ENCODE measurements around the gene NPC1L1.

The NPC1L1 gene

DNA sequence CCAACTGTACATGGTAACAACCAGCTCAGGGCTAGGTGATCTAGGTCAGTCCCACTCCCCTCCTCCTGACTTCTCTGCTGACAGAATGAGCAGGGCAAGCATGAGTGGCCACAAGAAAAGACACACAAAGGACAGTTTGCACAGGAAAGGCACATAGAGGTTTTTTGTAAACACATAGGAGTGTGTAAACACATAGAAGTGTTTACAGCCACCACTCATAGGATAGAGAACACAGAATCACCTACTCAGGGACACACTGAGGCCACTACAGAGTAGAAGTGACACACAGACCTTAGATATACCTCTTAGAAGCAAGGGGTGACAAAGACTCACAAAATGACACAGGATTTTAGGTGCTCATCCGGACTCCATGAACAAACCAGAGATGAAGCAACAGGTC is 69.7 kb downstream of the NPC1L1 start:
- ChIA-PET CTCF (interaction anchor here (1.8 to 2.0 kb wide), 2 partner anchors 40 to 230 kb away, joined by 7 to 9 read pairs; no protein-coding TSS in a partner anchor), POLR2A (no interaction called here)
- TF ChIP-seq, protein P1, sequence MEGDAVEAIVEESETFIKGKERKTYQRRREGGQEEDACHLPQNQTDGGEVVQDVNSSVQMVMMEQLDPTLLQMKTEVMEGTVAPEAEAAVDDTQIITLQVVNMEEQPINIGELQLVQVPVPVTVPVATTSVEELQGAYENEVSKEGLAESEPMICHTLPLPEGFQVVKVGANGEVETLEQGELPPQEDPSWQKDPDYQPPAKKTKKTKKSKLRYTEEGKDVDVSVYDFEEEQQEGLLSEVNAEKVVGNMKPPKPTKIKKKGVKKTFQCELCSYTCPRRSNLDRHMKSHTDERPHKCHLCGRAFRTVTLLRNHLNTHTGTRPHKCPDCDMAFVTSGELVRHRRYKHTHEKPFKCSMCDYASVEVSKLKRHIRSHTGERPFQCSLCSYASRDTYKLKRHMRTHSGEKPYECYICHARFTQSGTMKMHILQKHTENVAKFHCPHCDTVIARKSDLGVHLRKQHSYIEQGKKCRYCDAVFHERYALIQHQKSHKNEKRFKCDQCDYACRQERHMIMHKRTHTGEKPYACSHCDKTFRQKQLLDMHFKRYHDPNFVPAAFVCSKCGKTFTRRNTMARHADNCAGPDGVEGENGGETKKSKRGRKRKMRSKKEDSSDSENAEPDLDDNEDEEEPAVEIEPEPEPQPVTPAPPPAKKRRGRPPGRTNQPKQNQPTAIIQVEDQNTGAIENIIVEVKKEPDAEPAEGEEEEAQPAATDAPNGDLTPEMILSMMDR (IDR thresholded peaks at IDR 0.05; ENCODE audit: control extremely low read depth, extremely low read depth, low read depth, missing control alignments), result no peak
- no peak for DNase-seq (ENCODE audit: extremely low spot score)

DNA sequence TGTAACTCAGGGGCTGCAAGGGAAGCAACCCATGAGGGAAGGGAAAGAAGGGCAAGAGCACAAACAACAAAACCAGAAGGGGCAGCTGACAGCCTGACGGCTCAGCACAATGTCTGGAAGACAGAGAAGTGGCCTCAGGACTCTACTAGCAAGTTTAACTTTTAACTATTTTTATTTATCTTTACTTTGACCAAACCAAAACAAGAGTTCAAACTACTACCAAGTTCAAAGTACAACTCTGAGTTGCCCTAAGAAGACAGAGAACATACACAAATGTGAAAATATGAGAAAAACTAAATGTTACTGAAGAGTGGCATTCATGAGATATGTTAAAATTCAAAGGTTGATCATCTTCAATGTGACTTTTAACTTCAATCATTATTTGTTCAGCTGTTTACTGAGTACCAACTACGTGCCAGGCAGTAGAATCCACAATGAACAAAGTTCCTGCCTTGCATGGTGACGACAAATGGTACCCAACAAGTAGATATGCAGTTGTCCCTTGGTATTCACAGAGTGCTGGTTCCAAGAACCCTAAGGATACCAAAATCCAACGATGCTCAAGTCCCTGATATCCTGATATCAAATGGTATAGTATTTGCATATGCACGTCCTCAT is 70.4 kb downstream of the NPC1L1 start:
- TF ChIP-seq, protein P1 (IDR thresholded peaks at IDR 0.05; ENCODE audit: control extremely low read depth, extremely low read depth, low read depth, missing control alignments), result no peak
- POLR2A ChIA-PET, result no interaction called here
- DNase-seq (ENCODE audit: extremely low spot score), result no peak
- CTCF ChIA-PET, result interaction anchor here (1.0 to 2.0 kb wide), 4 partner anchors 12 to 230 kb away, joined by 3 to 9 read pairs (median 6); no protein-coding TSS in a partner anchor

DNA sequence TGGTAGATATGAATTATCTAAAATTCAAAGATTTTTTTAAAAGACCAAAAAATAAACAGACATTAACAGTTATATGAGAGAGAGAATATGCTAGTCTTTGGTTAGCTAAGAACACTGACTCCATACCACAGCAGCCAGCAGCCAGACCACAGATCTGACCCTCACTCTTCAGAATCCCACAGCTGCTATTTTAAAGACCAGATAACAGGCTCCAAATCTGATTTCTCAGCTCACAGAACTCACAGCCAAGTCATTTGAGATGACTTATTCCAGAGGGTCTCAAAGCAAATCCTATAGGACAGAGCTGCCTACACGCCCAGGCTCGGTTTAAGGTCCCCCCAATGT is 71.0 kb downstream of the NPC1L1 start:
- POLR2A ChIA-PET, result no interaction called here
- CTCF ChIA-PET, result interaction anchor here (1.0 to 2.0 kb wide), 5 partner anchors 10 to 229 kb away, joined by 3 to 9 read pairs (median 5); no protein-coding TSS in a partner anchor
- TF ChIP-seq, protein P1 (IDR thresholded peaks at IDR 0.05; ENCODE audit: control extremely low read depth, extremely low read depth, low read depth, missing control alignments), result no peak
- no peak for DNase-seq (ENCODE audit: extremely low spot score)

DNA sequence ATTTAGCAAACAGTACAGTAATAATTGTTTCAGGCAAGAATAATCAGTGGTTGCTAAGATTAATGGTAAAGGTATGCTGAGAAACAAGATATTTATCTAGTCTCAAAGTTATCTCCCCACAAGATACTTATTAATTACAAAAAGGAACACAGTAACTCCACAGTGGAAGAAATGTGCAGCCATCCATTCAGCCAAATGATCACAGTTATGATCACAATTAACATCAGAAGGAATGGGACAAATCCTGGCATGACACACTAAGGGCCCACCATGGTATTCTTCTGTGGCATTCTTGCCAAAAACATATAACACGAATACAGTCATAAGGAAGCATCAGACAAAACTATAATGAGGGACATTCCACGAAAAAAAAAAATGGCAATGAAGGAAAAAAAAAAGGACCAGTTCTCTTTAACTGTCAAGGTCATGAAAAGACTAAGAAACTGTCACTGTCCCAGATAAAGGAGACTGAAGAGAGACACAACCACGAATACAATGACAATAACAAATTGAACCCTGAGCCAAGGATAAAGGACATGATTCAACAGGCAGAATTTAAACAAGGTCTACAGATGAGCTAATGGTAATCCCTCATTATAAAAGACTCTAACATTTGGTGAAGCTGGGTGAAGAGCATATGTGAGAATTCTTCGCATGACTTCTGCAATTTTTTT is 71.5 kb downstream of the NPC1L1 start:
- no peak for DNase-seq (ENCODE audit: extremely low spot score)
- ChIA-PET CTCF (interaction anchor here (1.2 to 2.0 kb wide), 5 partner anchors 8 to 229 kb away, joined by 3 to 9 read pairs (median 5); no protein-coding TSS in a partner anchor), POLR2A (no interaction called here)
- TF ChIP-seq, protein P1 (IDR thresholded peaks at IDR 0.05; ENCODE audit: control extremely low read depth, extremely low read depth, low read depth, missing control alignments), result no peak

DNA sequence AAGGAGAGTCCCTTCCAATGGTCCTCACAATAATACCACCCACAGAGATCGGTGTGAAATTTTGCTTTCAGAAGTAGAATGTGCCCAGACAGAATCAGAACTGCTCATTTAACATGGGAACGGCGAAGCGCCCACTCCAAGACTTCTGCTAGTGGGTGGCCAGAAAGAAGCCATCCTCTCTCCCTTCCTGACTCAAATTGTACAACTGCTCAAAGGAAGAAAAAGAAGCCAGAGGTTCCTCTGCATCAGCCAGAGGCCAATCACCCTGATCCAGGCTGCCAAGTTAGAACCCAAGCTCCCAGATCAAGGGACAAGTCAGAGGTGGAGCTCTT is 73.9 kb downstream of the NPC1L1 start:
- DNase-seq (ENCODE audit: extremely low spot score), result no peak
- CTCF ChIA-PET, result interaction anchor here (1.5 to 2.0 kb wide), 2 partner anchors 11 to 60 kb away, joined by 3 to 5 read pairs; no protein-coding TSS in a partner anchor
- TF ChIP-seq, protein P1 (IDR thresholded peaks at IDR 0.05; ENCODE audit: control extremely low read depth, extremely low read depth, low read depth, missing control alignments), result no peak

DNA sequence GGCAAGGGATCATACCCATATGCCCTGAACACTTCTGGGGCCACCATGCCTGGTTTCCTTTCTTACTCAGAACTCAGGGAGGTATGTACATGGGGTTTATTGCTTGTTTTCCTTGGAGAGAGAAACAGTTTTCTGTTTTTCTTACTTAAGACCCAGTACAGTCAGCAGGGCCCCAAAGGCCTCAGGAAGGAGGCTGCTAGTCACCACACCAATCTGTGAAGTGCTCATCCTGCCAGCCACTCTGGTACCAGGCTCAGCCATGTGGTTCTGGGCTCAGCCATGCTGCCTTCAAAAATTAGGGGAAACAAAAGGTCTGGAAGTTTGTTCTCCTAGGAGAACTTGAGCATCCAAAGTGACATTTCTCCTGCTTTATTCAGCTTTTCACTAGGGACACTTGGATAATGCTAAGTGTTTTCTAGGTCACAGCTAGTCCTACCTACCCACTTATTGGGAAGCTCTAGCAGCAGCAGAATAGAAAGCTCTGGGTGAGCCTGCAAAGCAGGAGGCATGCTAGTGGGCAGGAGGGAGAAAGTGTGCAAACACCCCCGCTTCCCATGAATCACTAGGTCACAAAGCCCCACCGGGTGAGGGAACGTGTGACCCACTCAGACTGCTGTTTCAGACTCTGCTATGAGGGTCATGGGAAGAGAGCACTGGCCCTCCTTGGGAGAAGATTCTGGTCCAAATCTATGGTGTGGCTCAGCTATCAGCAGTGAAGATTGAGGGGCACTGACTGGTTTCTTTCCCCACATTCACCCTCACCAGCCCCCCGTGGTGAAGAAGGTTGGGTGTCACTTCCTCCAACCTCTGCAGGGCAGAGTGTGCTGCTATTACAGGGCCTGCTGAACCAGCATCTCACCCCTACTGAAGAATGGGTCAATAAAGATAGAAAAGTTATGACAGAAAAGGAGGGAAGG is 74.6 kb downstream of the NPC1L1 start:
- TF ChIP-seq, protein P1 (IDR thresholded peaks at IDR 0.05; ENCODE audit: control extremely low read depth, extremely low read depth, low read depth, missing control alignments), result no peak
- CTCF ChIA-PET, result interaction anchor here (1.0 to 2.0 kb wide), 6 partner anchors 8 to 226 kb away, joined by 3 to 5 read pairs (median 4); no protein-coding TSS in a partner anchor
- no peak for DNase-seq (ENCODE audit: extremely low spot score)
- POLR2A ChIA-PET, result no interaction called here

More for the DNA sequence above, 73.9 kb downstream of the NPC1L1 start:
- POLR2A ChIA-PET, result no interaction called here

Data from GM10248 (cell line).